GM18511 (cell line): ENCODE measurements around the gene FOXD3.

Experiments used
- ATAC-seq: cut with Tn5 transposase; IDR thresholded peaks from one replicate; pipeline ENCODE4 v1.9.1; 2021; ENCODE audit warnings: mild to moderate bottlenecking, moderate library complexity; ENCODE audit not compliant: unreplicated experiment

Gene FOXD3

DNA sequence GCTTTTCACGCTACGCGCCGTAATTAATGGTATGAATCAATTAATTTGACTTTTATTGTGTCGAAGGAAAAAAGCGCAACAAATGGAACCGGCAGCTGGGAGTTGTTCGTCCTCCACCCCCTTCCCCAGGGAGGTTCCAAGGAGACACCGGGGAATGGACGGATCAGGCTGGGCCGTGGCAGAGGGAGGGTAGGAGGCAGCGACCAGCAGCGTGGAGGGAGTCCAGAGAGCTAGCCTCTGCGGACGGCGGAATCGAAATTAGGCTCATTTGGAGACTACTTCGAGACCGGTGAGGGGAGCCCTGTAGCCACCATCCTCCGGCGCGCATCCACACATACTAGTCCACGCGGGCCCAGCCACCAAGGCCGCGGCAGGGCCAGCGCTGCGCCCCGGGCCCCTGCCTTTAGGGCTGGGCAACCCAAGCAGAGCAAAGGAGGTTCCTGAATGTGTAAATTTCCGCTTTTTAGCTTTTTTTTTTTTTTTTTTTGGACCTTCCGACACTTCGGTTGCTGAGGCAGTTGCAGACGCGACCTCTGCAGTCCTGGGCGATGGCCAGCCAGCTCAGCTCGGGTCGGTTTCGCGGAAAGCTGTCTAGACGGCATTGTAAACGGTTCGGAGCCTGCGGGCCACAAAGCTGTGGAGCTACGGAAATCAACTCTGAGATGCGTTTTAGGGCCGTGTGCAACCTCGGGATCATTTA, 2.2 kb upstream of the FOXD3 start:
- ATAC-seq: no peak

DNA sequence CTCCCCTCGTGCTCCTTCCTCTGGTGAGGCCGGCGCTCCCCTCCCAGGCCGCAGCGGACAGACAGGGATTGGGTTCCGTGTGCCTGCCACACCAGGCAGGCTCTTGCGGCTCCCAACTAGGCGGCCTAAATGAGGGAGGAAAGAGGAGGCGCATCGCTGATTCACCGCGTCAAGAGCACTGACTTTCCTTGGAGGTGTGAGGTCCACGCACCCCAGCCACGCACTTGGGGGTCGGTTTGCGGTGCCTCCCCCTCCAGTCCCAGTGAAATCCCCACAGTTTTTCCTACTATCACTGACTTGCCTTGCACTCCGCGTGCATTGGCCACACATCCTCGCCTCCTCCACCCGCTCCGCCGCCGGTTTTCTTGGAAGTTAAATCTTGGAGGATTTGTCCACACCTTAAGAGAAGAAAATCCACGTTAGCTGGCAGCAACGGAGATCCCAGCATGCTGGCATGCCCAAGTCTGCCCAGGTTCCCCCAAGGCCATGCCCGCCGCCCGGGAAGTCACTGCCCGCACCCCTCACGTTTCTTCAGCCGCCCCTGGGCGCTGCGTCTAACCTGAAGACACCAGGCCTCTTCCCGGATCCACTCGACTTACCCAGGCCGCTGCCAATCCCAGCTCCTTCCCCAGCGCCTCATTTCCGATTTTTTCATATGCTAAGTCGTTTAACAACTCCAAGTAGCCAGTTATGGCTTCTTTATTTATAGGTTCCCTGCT, 1.1 kb upstream of the FOXD3 start:
- no peak for ATAC-seq

DNA sequence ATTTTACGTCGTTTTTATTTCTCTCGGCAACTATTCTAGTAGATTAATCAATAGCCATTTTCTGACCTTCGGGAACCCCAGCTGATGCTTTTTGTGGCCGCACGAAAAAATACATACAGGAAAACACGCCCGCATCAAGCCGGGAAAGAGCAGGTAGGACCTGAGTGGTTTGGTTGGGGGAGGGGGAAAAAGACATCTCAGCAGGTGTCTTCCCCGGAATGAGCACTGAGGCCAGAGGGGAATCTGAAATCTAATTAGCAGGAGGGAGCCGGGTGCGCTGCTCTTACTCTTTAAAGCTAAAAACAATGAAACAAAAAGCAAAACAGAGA, 618 bp upstream of the FOXD3 start:
- no peak for ATAC-seq

DNA sequence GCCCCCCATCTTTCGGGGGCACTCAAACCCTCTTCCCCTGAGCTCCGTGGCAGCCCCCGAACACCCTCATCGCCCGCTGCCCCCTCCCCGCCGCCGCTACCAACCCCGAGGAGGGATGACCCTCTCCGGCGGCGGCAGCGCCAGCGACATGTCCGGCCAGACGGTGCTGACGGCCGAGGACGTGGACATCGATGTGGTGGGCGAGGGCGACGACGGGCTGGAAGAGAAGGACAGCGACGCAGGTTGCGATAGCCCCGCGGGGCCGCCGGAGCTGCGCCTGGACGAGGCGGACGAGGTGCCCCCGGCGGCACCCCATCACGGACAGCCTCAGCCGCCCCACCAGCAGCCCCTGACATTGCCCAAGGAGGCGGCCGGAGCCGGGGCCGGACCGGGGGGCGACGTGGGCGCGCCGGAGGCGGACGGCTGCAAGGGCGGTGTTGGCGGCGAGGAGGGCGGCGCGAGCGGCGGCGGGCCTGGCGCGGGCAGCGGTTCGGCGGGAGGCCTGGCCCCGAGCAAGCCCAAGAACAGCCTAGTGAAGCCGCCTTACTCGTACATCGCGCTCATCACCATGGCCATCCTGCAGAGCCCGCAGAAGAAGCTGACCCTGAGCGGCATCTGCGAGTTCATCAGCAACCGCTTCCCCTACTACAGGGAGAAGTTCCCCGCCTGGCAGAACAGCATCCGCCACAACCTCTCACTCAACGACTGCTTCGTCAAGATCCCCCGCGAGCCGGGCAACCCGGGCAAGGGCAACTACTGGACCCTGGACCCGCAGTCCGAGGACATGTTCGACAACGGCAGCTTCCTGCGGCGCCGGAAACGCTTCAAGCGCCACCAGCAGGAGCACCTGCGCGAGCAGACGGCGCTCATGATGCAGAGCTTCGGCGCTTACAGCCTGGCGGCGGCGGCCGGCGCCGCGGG, 837 bp downstream of the FOXD3 start:
- ATAC-seq: no peak

- no peak for ATAC-seq
These were observed 1.8 kb downstream of the FOXD3 start for GRCh38 chr1:63323865-63324778.

DNA sequence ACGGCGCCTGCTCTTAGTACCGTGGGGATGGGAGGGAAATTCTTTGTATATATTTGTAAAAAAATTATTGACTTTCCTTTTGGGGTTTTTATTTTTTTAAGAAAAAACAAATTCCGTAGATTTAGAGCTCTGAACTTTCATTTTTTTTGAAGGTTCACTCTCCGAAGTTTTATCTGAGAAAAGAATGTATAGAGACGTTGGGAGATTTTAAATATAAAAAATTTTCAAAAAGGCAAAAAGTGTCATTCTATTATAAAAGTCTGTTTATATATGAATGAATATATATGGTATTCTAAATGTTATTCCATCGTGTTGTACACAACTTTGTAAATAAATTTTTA, 2.4 kb downstream of the FOXD3 start:
- ATAC-seq: no peak

DNA sequence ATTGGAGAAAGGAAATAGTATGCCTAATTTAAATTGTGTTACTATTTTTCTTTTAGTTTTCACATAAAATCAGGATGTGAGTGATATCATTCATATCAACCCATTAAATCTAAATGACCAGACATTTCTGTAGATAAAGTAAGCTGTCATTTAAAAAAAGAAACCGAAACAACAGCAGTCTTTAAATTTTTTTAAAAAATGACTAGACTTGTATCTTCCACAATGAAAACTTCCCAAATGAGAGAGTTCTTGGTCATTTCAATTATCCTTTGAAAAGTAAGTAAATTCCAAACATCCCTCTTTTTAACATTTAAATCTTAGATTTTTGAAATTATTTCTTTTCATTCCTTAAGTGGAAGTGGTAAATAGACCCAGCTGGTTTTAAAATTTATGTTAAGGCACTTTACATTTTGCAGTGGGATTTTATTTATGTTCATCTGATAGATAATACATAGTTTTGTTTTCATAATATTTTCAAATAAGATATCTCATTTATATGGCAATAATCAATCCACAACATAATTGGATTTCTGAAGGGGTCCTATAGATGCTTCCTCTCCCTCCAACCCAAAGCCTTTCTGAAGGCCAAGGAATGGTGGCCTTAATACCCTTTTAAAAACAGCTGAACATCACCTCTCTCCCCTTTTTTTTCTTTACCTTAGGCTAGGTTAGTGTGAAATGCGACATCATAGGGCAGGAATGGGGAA, 3.1 kb downstream of the FOXD3 start:
- no peak for ATAC-seq

DNA sequence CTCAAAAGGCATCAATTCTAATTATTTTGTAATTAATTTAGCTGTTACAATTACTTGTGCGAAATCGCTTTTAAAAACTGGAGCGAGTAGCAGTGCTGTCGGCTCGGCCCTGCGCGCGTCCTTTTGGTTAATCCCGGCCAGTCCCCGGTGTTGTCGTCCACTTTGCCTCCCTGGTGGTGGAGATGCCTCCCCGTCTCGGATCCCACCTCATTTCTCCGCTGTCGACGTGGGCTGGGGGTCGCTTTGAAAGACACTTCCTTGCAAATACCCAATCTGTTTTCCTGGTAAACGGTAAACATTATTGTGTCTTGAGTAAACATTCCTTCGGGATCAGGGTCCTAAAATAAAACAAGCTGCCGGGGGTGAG, 3.7 kb downstream of the FOXD3 start:
- ATAC-seq: no peak

GRCh38 chr1:63326473-63327380, 4.4 kb downstream of the FOXD3 start:
- no peak for ATAC-seq

- ATAC-seq: no peak
These were observed 5.2 kb downstream of the FOXD3 start for GRCh38 chr1:63327417-63328054.

- no peak for ATAC-seq
These were observed 5.8 kb downstream of the FOXD3 start for GRCh38 chr1:63328122-63328521.

DNA sequence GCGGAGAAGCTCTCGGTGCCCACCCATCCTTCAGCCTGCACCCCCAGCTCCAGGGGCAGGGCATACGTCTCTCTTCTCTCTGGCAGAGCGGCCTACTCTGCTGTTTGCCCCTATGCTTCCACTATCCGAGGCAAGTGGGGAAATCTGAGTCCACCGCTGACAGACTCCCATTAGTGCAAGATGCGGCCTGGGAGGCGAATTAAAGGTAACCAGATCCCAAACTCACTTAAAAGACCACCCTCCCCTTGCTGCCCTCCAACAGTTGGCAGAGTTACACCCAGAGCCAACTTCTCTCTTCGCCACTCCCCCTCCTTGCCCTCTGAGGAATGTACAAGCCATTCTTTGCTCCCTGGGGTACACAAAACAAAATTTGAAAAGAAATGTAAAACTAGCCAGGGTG, 6.4 kb downstream of the FOXD3 start:
- ATAC-seq: no peak

GRCh38 chr1:63329621-63330330, 7.4 kb downstream of the FOXD3 start:
- no peak for ATAC-seq

DNA sequence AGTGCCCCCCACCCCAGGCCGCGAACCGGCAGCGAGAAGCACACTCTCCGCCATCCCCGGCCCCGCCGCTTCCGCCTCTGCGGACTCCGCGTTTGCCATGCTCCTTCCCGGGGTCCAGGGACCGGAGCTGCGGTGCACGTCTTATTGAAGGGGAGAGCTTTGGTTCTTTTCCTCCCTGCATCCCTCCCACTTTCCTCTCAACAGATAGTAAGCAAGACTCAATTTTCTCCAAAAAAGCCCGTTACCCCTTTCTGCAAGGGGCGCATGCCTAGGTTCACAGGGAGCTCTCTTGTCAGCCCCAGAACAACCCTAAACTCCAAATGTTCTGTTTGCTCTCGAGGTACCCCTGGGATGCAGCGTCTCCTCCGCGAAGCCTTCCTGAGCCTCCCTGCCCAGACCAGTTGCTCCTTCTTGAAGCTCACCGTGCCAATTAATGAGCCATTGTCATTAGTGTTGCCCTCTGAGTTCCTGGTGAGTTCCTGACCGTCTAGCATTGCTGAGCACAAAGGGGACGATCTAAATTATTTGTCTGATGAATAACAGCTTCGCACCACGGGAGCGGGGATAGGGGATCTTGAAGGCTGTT, 8.1 kb downstream of the FOXD3 start:
- ATAC-seq: no peak

GRCh38 chr1:63342402-63342801, 20.0 kb downstream of the FOXD3 start:
- ATAC-seq: no peak

GRCh38 chr1:63343922-63344321, 21.6 kb downstream of the FOXD3 start:
- ATAC-seq: no peak

DNA sequence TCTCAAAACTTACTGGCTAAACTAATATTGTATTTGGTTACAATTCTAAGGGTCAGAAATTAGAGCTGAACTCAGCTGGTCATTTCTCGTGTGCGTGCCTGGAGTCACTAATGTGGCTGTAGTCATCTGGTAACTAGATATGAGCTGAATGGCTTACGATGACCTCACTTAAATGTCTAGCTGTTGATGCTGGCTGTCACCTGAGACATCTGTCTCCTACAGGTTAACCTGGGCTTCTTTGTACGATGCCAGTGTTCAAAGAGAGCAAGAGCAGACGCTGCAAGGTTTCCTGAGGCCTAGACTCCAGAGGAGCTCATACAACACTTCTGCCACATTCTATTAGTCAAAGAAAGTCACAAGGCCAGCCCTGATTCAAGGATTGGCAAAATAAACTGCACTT, 28.0 kb downstream of the FOXD3 start:
- ATAC-seq: no peak

GRCh38 chr1:63352736-63353135, 30.4 kb downstream of the FOXD3 start:
- ATAC-seq: no peak
